Uterus (tissue), 2 donors: Measurements from ENCODE around the gene MYO1D.
"Not testable (repeated sequence)": the region's sequence is repeated elsewhere in the genome, so short reads cannot be mapped to it uniquely, and the experiment has no call there.

Source experiments
- POLR2A ChIP-seq, 2 donors: fragments of 450-650 bp; IDR thresholded peaks; one replicate each; pipeline ENCODE4 v1.6.1; 2016; ENCODE audit warnings: antibody characterized with exemption in 2 of 2, mild to moderate bottlenecking in 1 of 2, moderate library complexity in 1 of 2
- TF ChIP-seq, protein P1 (sequence below), 4 experiments: fragments of 200-600 bp in 2 of 4; fragments of 450-650 bp in 2 of 4; sonication (generic) in 2 of 4; IDR thresholded peaks; one replicate each; pipeline ENCODE4 v1.5.1; 2016 to 2019; ENCODE audit warnings: antibody characterized with exemption in 4 of 4, mild to moderate bottlenecking in 2 of 4, moderate library complexity in 1 of 4

- TF ChIP-seq, protein P1, sequence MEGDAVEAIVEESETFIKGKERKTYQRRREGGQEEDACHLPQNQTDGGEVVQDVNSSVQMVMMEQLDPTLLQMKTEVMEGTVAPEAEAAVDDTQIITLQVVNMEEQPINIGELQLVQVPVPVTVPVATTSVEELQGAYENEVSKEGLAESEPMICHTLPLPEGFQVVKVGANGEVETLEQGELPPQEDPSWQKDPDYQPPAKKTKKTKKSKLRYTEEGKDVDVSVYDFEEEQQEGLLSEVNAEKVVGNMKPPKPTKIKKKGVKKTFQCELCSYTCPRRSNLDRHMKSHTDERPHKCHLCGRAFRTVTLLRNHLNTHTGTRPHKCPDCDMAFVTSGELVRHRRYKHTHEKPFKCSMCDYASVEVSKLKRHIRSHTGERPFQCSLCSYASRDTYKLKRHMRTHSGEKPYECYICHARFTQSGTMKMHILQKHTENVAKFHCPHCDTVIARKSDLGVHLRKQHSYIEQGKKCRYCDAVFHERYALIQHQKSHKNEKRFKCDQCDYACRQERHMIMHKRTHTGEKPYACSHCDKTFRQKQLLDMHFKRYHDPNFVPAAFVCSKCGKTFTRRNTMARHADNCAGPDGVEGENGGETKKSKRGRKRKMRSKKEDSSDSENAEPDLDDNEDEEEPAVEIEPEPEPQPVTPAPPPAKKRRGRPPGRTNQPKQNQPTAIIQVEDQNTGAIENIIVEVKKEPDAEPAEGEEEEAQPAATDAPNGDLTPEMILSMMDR (IDR thresholded peaks at IDR 0.05) = not testable (repeated sequence)
- not testable (repeated sequence) for TF ChIP-seq POLR2A (IDR thresholded peaks at IDR 0.05)
Measured at GRCh38 chr17:32714206-32714605, 162.7 kb downstream of the MYO1D start.
